Suprapubic skin (tissue), 3 donors: ENCODE data around the gene LINGO1.

Source experiments
- CTCF ChIP-seq, 2 donors: fragments of 200-600 bp in 1 of 2; fragments of 450-650 bp in 1 of 2; sonication (generic) in 1 of 2; IDR thresholded peaks; one replicate each; pipeline ENCODE4 v1.5.1; 2016 to 2019; ENCODE audit warnings: antibody characterized with exemption in 2 of 2, mild to moderate bottlenecking in 1 of 2, moderate library complexity in 1 of 2
- EP300 ChIP-seq: sonication (generic); formaldehyde crosslinking; IDR thresholded peaks from one replicate; pipeline ENCODE4 v1.6.1; 2017; ENCODE audit warnings: antibody characterized with exemption
- POLR2A ChIP-seq, 2 donors: fragments of 450-650 bp; IDR thresholded peaks; one replicate each; pipeline ENCODE4 v1.6.1; 2017; ENCODE audit warnings: antibody characterized with exemption in 2 of 2, mild to moderate bottlenecking in 2 of 2, moderate library complexity in 2 of 2

DNA sequence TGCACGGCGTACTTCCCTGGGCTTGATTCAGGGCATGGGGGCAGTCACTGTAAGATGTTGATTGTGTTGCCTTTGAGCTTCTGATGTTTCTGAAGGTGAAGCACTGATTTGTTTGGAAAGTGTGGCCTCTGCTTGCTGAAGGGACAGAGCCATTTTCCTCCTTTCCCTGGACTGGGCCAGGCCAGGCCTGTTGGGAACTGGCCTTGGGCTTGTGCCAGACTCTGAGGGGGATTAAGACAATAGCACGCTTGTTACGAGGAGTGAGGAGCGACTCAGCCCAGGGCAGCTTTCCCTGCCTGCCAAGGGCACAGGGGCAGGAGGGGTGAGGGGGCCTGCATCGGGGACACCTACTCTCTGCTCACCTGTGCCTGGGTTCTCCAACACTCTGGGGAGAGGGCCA is 42.9 kb downstream of the LINGO1 start:
- no peak for TF ChIP-seq POLR2A (IDR thresholded peaks at IDR 0.05)
- TF ChIP-seq CTCF (IDR thresholded peaks at IDR 0.05) = no peak
- no peak for TF ChIP-seq EP300
